ENCODE data around the gene GPATCH8. TPM values are rescaled to one million over a fixed set of nuclear protein-coding genes. Genes with fewer than 3 reads are reported as not detected.

GPATCH8 gene
- total and polyA plus RNA-seq, 2 of the 8 experiments (the other 6 are each of a cell fraction or from before 2014, with no cell fraction given), result 20.5 to 58.1 TPM

GRCh38 chr17:44492706-44493272 lies 10.4 kb downstream of the GPATCH8 start:
- peaks cover 0 to 8% (median 0%) of the 10 kb centered on the region in 4 experiments; a peak in 1 of 8 replicates for H3K36me3 ChIP-seq (ENCODE audit: control insufficient read depth in 2 of 4, insufficient read depth in 4 of 4, low read length in 3 of 4)
- no peak overlapping the region for H2AK5ac ChIP-seq (ENCODE audit: low read depth, low read length)
- DNase-seq (ENCODE audit: low read depth in 1 of 2, low spot score in 2 of 2), result no peak
- H3K23me2 ChIP-seq (ENCODE audit: low read depth, low read length), result no peaks in the 10 kb centered on the region
- H3K4ac ChIP-seq (replicated peaks; ENCODE audit: insufficient read length, low read depth, low read length), result no peak overlapping the region
- H3K9ac ChIP-seq (replicated peaks in 1 of 4; ENCODE audit: extremely low read depth in 1 of 4, low read depth in 3 of 4, low read length in 3 of 4), result no peak overlapping the region
- CTCF ChIA-PET (ENCODE audit: partially characterized antibody), result interaction anchor here (0.9 to 1.6 kb wide), 2 partner anchors 16 to 30 kb away, joined by 3 to 7 read pairs; no protein-coding TSS in a partner anchor
- no peak for FAIRE-seq
- no peaks in the 10 kb centered on the region for H3K9me3 ChIP-seq (ENCODE audit: insufficient read depth in 2 of 2, low read depth in 1 of 2, low read length in 1 of 2)
- POLR2A ChIA-PET (ENCODE audit: partially characterized antibody), result interaction anchor here (0.6 to 1.0 kb wide), 2 partner anchors 17 to 19 kb away, joined by 3 read pairs; no protein-coding TSS in a partner anchor
- H3K4me2 ChIP-seq (ENCODE audit: insufficient read depth in 1 of 2, low read depth in 2 of 2, low read length in 2 of 2), result no peak overlapping the region
- no peak overlapping the region for H3K14ac ChIP-seq (ENCODE audit: insufficient read length)
- H2BK15ac ChIP-seq (ENCODE audit: low read length), result no peak overlapping the region
- peaks cover 3% of the 10 kb centered on the region; the same call in 1 of the 2 replicates for H3K79me1 ChIP-seq (ENCODE audit: low read depth, low read length)
- H2BK120ac ChIP-seq (replicated peaks; ENCODE audit: low read depth, low read length), result no peak overlapping the region
- peaks cover 38 to 97% of the 10 kb centered on the region in 2 experiments for H3K79me2 ChIP-seq (ENCODE audit: control insufficient read depth in 1 of 2, insufficient read depth in 2 of 2, low read length in 2 of 2)
- no peak overlapping the region for H3K27ac ChIP-seq (ENCODE audit: low read depth, low read length)
- no peak overlapping the region for H2BK12ac ChIP-seq (ENCODE audit: low read depth, low read length)
- 93% methylated on average over 2 of the region's 2 CpGs; no CpG with 5 or more reads in 1 of the 2 experiments for WGBS, 2 experiments (ENCODE audit: extremely low coverage in 1 of 2, insufficient coverage in 1 of 2, insufficient read length in 1 of 2, insufficient replicate concordance in 2 of 2, low coverage in 1 of 2, low lambda C conversion rate in 2 of 2, missing lambda C conversion rate in 1 of 2)
- H3K23ac ChIP-seq (ENCODE audit: insufficient read length), result no peak overlapping the region
- H2BK5ac ChIP-seq (ENCODE audit: low read depth, low read length), result no peak overlapping the region
- H3K27me3 ChIP-seq (replicated peaks in 1 of 4; ENCODE audit: control insufficient read depth in 3 of 4, extremely low read depth in 1 of 4, insufficient read depth in 3 of 4, low read length in 3 of 4), result no peaks in the 10 kb centered on the region
- H4K8ac ChIP-seq (ENCODE audit: extremely low read depth, insufficient read depth, low read length), result no peak overlapping the region
- no peak overlapping the region for H4K91ac ChIP-seq (replicated peaks; ENCODE audit: insufficient read length, low read length)
- H4K5ac ChIP-seq (ENCODE audit: insufficient read length, low read depth, low read length), result no peak overlapping the region
- H3K4me1 ChIP-seq (replicated peaks in 1 of 4; ENCODE audit: control insufficient read depth in 3 of 4, insufficient read depth in 4 of 4, low read length in 3 of 4), result no peaks in the 10 kb centered on the region
- peaks cover 12 to 13% of the 10 kb centered on the region in 2 experiments for H4K20me1 ChIP-seq (replicated peaks in 1 of 2; ENCODE audit: control insufficient read depth in 1 of 2, insufficient read depth in 2 of 2, low read length in 2 of 2)
- no peak overlapping the region for H2BK20ac ChIP-seq (ENCODE audit: low read length)
- no peak overlapping the region for H3K56ac ChIP-seq (replicated peaks; ENCODE audit: insufficient read length, low read depth, low read length)
- H2AFZ ChIP-seq (ENCODE audit: low read length), result no peak overlapping the region
- no peak overlapping the region for H3K18ac ChIP-seq (ENCODE audit: extremely low read depth, low read length)
- no peak overlapping the region for H3K4me3 ChIP-seq (ENCODE audit: extremely low read depth in 1 of 4, insufficient read depth in 2 of 4, low read depth in 3 of 4, low read length in 4 of 4)
- no peak for TF ChIP-seq EP300 (IDR thresholded peaks at IDR 0.05; ENCODE audit: borderline replicate concordance in 1 of 2, low read depth in 2 of 2, low read length in 2 of 2)
- TF ChIP-seq PHF8 (conservative IDR thresholded peaks at IDR 0.05; ENCODE audit: low read depth, low read length), result no peak
- TF ChIP-seq CHD2 (IDR thresholded peaks at IDR 0.05; ENCODE audit: low read length), result no peak
- no peak for TF ChIP-seq MAX (IDR thresholded peaks at IDR 0.05)
- no peak for TF ChIP-seq SP1 (IDR thresholded peaks at IDR 0.05; ENCODE audit: low read depth, low read length)
- TF ChIP-seq ATF2 (IDR thresholded peaks at IDR 0.05; ENCODE audit: low read length), result no peak
- TF ChIP-seq SIRT6 (IDR thresholded peaks at IDR 0.05; ENCODE audit: low read length), result no peak
- TF ChIP-seq CREB1 (IDR thresholded peaks at IDR 0.05), result no peak
- no peak for TF ChIP-seq SAP30 (IDR thresholded peaks at IDR 0.05; ENCODE audit: insufficient read depth, insufficient replicate concordance, low read length)
- TF ChIP-seq JUND (IDR thresholded peaks at IDR 0.05; ENCODE audit: low read length), result no peak
- TF ChIP-seq CEBPB (IDR thresholded peaks at IDR 0.05; ENCODE audit: low read depth, low read length), result no peak
- TF ChIP-seq POU5F1 (IDR thresholded peaks at IDR 0.05; ENCODE audit: low read depth, low read length), result no peak

Measured in H1 (cell line).